ENCODE measurements around the gene DIDO1. TPM values are rescaled to one million over a fixed set of nuclear protein-coding genes. Genes with fewer than 3 reads are reported as not detected.

The DIDO1 gene
- polyA plus RNA-seq, 1 of the 3 experiments (the other 2 are of a cell fraction): 14.7 TPM

- ChIA-PET POLR2A (no interaction called here), CTCF (interaction anchor here (0.5 to 3.0 kb wide), 4 partner anchors 10 to 224 kb away, joined by 3 to 21 read pairs (median 4); no protein-coding TSS in a partner anchor)
- no peaks in the 10 kb centered on the region for H3K9me3 ChIP-seq
- peaks cover 0 to 22% of the 10 kb centered on the region in 2 experiments; a peak in 1 of 4 replicates for H3K4me1 ChIP-seq (ENCODE audit: control insufficient read depth in 1 of 2, insufficient read depth in 2 of 2, low read depth in 1 of 2, low read length in 1 of 2)
- WGBS (ENCODE audit: low lambda C conversion rate): 87% methylated on average over 16 of the region's 22 CpGs
- H3K36me3 ChIP-seq (replicated peaks in 1 of 2; ENCODE audit: control insufficient read depth in 1 of 2, insufficient read depth in 2 of 2, low read length in 1 of 2): no peaks in the 10 kb centered on the region
- no peaks in the 10 kb centered on the region for H3K27me3 ChIP-seq (ENCODE audit: insufficient read depth)
- H4K20me1 ChIP-seq (ENCODE audit: insufficient read depth): no peaks in the 10 kb centered on the region
- peak; percentile 21 for DNase-seq
- no peak overlapping the region for H3K4me2 ChIP-seq
- H3K9me2 ChIP-seq: no peaks in the 10 kb centered on the region
- H3K79me2 ChIP-seq (ENCODE audit: insufficient read depth): no peaks in the 10 kb centered on the region
- H3K4me3 ChIP-seq (ENCODE audit: low read depth in 2 of 2, low read length in 1 of 2): no peak overlapping the region
- TF ChIP-seq GABPA (IDR thresholded peaks at IDR 0.05; ENCODE audit: low read depth) (no peak), TCF12 (IDR thresholded peaks at IDR 0.05) (no peak), RAD21 (IDR thresholded peaks at IDR 0.05; ENCODE audit: low read length) (no peak), ELF1 (IDR thresholded peaks at IDR 0.05) (no peak), MEF2A (IDR thresholded peaks at IDR 0.05; ENCODE audit: borderline replicate concordance, low read depth) (no peak), JUND (IDR thresholded peaks at IDR 0.05) (no peak), FOXJ3 (CRISPR knock-in tag; IDR thresholded peaks at IDR 0.05) (no peak), ZBTB33 (IDR thresholded peaks at IDR 0.05; ENCODE audit: borderline replicate concordance, low read depth) (no peak), POLR2AphosphoS5 (IDR thresholded peaks at IDR 0.05; ENCODE audit: low read depth, low read length) (no peak), RFX5 (IDR thresholded peaks at IDR 0.05; ENCODE audit: low read length) (no peak), EZH2phosphoT487 (IDR thresholded peaks at IDR 0.05; ENCODE audit: borderline replicate concordance, low read depth) (no peak), FOXM1 (IDR thresholded peaks at IDR 0.05; ENCODE audit: low read depth) (no peak), FOSL2 (IDR thresholded peaks at IDR 0.05; ENCODE audit: borderline replicate concordance, low read depth) (no peak), IRF3 (IDR thresholded peaks at IDR 0.05; ENCODE audit: low read depth, low read length) (no peak), USF2 (IDR thresholded peaks at IDR 0.05; ENCODE audit: borderline replicate concordance, low read depth, low read length) (no peak), CHD2 (IDR thresholded peaks at IDR 0.05; ENCODE audit: low read length, partially characterized antibody) (no peak)
- no peak overlapping the region for H3K9ac ChIP-seq
- no peak overlapping the region for H2AFZ ChIP-seq (ENCODE audit: low read depth)
- peak overlapping the region in 1 of 2 experiments; percentile 30; a peak in 1 of 4 replicates for H3K27ac ChIP-seq (ENCODE audit: low read depth in 2 of 2, low read length in 1 of 2)
- H3F3A ChIP-seq (replicated peaks; ENCODE audit: insufficient read depth): no peaks in the 10 kb centered on the region
Observed at GRCh38 chr20:62832212-62832922, 93.9 kb downstream of the DIDO1 start.
